Memory B cell (primary cell): ENCODE data around the gene PTPN7.
"Not testable (repeated sequence)": the region's sequence is repeated elsewhere in the genome, so short reads cannot be mapped to it uniquely, and the experiment has no call there.

Experiments
- ATAC-seq: fragments of 150-1000 bp; cut with Tn5 transposase; 2 replicates; pipeline ENCODE4 v1.10.0; 2021; ENCODE audit warnings: low read depth, mild to moderate bottlenecking, moderate library complexity
- DNase-seq, 2 donors: peaks; one replicate each; pipeline ENCODE4 v3.0.0; 2022; ENCODE audit warnings: low spot score in 2 of 2
- H3K27ac Mint-ChIP-seq: one replicate; pipeline ENCODE4 v1.8.0; 2022; ENCODE audit warnings: mild to moderate bottlenecking, moderate library complexity, mixed read lengths
- H3K27me3 Mint-ChIP-seq: one replicate; pipeline ENCODE4 v1.8.0; 2022; ENCODE audit warnings: mixed read lengths
- H3K36me3 Mint-ChIP-seq: one replicate; pipeline ENCODE4 v1.8.0; 2022; ENCODE audit warnings: mild to moderate bottlenecking, mixed read lengths
- H3K4me1 Mint-ChIP-seq: one replicate; pipeline ENCODE4 v1.8.0; 2022; ENCODE audit warnings: mixed read lengths
- H3K4me3 Mint-ChIP-seq: one replicate; pipeline ENCODE4 v1.8.0; 2022; ENCODE audit warnings: mild to moderate bottlenecking, moderate library complexity, mixed read lengths
- H3K9me3 Mint-ChIP-seq: one replicate; pipeline ENCODE4 v1.8.0; 2022; ENCODE audit warnings: mixed read lengths

PTPN7 gene

DNA sequence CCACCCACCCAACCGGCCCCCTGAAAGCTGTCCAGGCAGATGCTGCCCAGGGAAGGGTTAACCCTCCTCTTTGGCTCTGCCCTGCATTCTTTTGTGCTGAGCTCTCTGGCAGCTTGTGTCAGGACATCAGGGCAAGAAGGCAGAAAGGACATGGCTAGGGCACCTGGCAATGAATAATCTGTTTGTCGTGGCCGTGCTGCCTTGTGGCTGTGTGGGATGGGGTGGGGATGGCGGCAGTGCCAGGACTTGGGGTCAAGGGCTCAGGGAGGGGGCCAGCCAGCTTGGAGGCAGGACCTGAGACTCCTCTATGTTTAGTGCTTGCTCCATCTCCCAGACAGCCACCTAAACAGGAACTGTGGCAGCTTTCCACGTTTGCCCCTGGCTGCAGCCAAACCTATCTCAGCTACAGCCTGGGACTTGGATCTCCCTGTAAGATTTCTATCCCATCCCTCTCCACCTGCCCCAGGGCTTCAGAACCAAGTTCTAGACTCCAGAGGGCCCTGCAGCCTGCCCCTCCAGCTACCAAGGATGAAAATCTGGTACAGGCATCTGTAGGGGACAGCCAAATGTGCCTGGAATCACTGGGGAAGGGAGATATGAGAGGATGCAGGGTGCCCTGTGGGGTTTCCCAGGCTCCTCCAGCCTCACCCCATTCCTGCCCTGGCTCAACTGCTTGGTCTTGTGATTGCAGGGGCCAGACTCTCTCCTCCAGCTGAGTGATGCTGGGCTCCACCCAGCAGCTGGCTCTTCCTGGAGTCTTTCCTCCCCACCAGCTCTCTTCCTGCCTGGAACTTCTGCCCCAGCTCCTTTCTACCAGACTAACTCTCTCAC lies 47.3 kb downstream of the PTPN7 start:
- no peak for ATAC-seq
- Mint-ChIP-seq H3K4me3 (no peak overlapping the region), H3K4me1 (peaks cover 9% of the 10 kb centered on the region), H3K27me3 (no peaks in the 10 kb centered on the region), H3K36me3 (no peaks in the 10 kb centered on the region), H3K27ac (no peak overlapping the region), H3K9me3 (no peaks in the 10 kb centered on the region)
- DNase-seq = no peak

DNA sequence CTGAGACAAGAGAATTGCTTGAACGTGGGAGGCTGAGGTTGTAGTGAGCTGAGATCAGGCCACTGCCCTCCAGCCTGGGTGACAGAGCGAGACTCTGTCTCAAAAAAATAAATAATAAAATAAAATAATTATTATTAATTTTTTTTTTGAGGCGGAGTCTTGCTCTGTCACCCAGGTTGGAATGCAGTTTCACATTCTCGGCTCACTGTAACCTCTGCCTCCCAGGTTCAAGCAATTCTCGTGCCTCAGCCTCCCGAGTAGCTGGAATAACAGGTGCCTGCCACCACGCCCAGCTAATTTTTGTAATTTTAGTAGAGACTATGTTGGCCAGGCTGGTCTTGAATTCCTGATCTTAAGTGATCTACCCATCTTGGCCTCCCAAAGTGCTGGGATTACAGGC lies 48.8 kb downstream of the PTPN7 start:
- H3K27ac Mint-ChIP-seq, H3K36me3 Mint-ChIP-seq, DNase-seq, H3K4me3 Mint-ChIP-seq, ATAC-seq, H3K27me3 Mint-ChIP-seq, H3K4me1 Mint-ChIP-seq, H3K9me3 Mint-ChIP-seq: not testable (repeated sequence)

DNA sequence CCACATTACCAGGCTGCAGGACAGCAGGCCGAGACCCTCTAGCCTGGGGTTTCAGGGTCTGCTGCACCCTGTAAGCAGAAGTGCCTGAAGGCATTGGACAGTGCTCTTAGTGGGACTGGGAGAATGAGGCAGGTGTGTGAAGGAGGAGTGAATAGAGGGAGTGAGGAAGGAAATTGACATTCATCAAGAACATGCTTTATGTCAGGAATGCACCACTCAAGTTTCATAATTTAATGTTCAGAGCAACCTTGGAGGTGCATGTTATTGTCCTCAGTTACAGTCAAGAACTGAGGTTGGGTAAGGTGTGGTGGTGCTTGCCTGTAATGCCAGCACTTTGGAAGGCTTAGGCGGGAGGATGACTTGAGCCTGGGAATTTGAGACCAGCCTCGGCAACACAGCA lies 49.4 kb downstream of the PTPN7 start:
- Mint-ChIP-seq H3K27ac (no peak overlapping the region), H3K27me3 (no peaks in the 10 kb centered on the region), H3K4me1 (peaks cover 9% of the 10 kb centered on the region), H3K36me3 (no peaks in the 10 kb centered on the region), H3K9me3 (no peaks in the 10 kb centered on the region), H3K4me3 (no peak overlapping the region)
- DNase-seq (no peak), ATAC-seq (no peak)

DNA sequence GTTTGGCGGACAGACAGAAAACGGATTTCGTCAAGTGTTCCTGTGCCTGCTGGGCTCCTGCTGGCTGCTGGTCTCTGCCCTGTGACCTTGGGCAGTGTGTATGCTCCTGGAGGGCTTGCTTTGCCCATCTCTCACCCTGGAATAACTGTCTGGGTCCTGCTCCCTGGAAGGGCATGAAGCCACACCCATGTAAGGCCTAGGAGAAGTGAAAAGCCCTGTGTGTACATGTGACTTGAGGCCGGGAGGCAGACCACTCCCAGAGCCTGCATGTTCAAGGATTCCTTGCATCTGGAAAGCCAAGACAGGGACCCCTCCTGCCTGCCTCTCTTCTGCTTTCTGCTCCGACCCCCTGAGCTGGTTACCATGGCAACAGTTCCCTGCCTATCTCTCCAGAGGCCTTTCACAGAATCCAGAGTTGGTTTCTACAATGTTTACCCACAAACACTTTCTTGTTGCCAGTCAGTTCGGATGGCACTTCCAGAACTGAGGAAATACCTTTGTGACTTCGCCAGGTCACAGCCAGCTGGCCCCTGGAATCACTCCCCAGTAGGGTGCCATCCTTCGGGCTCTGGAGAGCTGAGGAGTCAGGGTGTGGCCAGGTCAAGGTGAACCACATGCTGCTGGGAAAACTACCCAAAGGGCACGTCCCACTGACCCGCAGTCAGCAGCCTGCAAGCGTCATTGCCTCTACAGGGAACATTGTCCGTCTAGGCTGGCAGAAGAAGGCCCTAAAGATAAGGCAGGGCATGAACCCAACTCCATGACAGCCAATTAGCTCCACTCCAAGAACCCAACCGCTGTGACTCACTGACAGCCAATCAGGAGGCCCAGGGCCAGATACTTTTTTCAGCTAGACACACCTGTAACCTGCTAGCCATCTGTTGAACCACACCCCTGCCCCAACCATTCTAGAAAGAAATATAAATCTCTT lies 52.3 kb downstream of the PTPN7 start:
- Mint-ChIP-seq H3K9me3 (no peaks in the 10 kb centered on the region), H3K36me3 (no peaks in the 10 kb centered on the region), H3K4me3 (no peak overlapping the region), H3K4me1 (peaks cover 2% of the 10 kb centered on the region), H3K27me3 (peaks cover 2% of the 10 kb centered on the region), H3K27ac (no peak overlapping the region)
- ATAC-seq = no peak
- DNase-seq = no peak

DNA sequence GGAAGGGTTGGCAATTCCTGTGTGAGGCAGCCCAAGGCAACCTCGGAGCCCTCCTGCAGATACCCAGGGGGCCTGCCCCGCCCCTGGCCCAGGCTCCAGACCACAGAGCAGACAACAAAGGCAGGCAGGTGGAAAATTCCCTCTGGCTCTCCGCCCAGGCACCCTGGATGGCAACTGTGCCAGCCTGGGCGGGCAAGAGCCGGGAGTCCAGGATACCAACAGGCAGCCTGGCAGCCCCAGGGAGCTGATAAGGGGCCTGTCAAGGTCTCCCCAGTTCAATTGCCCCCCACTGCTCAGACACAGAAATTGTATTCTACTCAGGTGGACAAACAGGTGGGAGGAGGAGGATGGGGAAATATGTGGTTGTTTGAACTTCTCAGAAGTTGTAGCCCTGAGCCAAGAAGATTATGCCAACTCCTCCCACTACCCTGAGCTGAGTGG lies 53.1 kb downstream of the PTPN7 start:
- DNase-seq (no peak), ATAC-seq (no peak)
- Mint-ChIP-seq H3K27me3 (peaks cover 2% of the 10 kb centered on the region), H3K9me3 (no peaks in the 10 kb centered on the region), H3K27ac (no peak overlapping the region), H3K4me3 (no peak overlapping the region), H3K4me1 (no peaks in the 10 kb centered on the region), H3K36me3 (no peaks in the 10 kb centered on the region)

DNA sequence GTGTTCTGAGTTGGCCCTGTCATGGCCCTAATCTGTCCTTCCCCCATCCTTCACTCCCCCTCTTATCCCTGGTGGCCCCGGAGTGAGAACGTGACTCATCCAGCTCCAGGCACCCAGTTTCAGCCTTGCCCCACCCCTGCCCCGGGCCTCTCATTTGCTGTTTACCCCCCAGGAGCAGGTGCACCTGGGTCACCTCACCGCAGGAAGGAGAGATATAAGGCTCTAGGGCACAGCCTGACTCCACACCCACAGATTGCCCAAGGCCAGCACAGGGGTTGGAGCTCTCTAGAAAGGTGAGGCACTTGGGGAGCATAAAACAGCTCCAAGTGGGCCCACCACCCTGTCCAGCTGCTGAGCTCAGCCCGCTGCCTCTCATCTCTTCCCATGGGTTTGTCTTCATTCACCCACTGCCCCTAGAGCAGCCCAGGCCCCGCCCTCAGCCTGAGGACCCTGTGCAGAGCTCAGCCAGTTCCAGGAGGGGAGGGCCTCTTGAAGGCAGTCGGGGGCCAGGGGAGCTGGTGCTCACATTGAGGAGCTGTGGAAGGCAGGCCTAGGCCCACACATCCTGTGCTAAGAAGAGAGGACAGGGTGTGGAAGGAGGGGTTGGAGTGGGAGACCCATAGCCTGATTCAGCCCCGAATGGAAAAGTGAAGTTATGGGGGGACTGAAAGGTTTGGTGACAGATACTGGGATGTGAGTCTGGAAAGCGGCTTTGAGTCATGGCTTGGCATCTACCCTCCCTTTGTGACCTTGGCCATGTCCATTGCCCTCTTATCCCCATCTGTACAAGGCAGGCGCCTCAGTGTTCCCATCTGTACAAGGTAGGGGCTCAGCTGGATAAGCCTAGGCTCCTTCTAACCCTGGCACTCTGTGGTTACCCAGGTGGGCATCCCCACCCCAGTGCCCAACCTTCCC lies 53.8 kb downstream of the PTPN7 start:
- DNase-seq (no peak), ATAC-seq (no peak)
- Mint-ChIP-seq H3K9me3 (no peaks in the 10 kb centered on the region), H3K4me3 (no peak overlapping the region), H3K36me3 (no peaks in the 10 kb centered on the region), H3K27me3 (peaks cover 2% of the 10 kb centered on the region), H3K27ac (no peak overlapping the region), H3K4me1 (no peaks in the 10 kb centered on the region)

DNA sequence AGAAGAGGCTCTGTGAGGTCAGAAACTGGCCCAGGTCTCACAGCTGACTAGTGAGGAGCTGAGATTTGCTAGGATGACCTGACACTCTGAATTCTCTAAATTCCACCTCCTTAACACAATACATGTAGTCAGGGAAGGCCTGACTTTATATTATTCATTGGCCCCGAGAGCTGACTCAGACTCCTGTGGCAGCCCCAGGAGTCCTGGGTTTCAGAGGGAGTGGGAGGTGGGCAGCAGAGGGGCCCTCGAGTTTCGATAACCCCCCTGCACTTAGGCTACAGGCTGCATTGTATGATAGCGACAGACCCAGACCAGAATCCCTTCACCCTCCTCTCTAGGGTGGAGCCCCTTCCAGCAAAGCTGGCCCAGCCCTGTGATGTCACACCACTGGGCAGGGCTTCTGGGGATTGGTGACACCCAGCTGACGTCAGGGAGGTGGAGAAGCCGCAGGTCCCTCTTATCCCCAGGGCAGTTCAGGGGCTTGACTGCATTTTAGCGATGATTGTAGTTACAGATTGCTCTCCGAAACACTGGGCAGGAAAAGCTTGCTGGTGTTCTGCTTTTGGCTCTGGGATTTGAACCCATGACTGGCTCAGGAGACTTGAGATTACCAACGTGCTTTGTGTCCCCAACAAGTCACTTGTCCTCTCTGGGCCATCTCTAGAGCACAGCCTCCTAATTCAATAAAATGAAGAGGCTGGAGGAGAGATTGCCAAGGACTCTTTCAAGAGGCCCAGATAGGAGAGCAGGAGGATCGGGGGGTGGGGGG lies 54.6 kb downstream of the PTPN7 start:
- peaks cover 4% of the 10 kb centered on the region for H3K27me3 Mint-ChIP-seq
- DNase-seq = no peak
- H3K27ac Mint-ChIP-seq = no peak overlapping the region
- no peak overlapping the region for H3K4me3 Mint-ChIP-seq
- no peaks in the 10 kb centered on the region for H3K4me1 Mint-ChIP-seq
- no peaks in the 10 kb centered on the region for H3K36me3 Mint-ChIP-seq
- ATAC-seq = no peak
- H3K9me3 Mint-ChIP-seq = no peaks in the 10 kb centered on the region

DNA sequence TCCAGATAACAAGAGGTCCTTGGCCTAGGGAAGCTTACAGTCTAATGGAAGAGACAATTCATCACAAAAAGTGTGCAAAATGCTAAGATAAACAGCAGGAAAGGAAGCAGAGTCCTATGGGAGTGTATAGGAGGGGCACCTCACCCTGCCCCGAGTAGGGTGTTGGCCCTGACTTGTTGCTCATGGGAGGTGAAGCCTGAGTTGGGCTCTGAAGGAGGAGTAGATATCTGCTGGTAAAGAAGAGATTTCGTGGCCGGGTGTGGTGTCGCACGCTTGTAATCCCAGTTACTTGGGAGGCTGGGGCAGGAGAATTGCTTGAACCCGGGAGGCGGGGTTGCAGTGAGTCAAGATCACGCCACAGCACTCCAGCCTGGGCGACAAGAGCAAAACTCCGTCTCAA lies 56.3 kb downstream of the PTPN7 start:
- no peak overlapping the region for H3K27ac Mint-ChIP-seq
- no peaks in the 10 kb centered on the region for H3K9me3 Mint-ChIP-seq
- no peak for ATAC-seq
- no peaks in the 10 kb centered on the region for H3K4me1 Mint-ChIP-seq
- H3K36me3 Mint-ChIP-seq = no peaks in the 10 kb centered on the region
- H3K27me3 Mint-ChIP-seq = peaks cover 4% of the 10 kb centered on the region
- no peak overlapping the region for H3K4me3 Mint-ChIP-seq
- DNase-seq = no peak

DNA sequence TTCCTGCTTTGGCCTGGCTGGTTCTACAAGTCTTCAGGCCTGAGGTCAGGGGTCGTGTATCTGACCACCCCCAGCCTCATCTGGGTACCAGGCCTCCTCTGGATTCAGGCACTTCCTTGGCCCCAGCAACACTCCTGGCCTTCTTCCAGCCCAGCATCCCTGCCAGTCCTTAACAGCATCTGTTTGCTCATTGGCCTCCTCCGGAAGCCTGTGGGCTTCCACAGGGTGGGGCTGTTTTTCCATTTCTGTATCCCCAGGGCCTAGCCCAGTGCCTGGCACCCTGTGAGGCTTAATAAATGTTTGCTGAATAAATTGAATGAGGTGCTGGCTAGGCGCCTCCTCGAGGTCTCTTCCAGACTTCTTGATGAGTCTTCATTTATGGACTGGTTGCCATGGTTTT lies 59.2 kb downstream of the PTPN7 start:
- H3K4me3 Mint-ChIP-seq = no peak overlapping the region
- H3K27me3 Mint-ChIP-seq = peaks cover 4% of the 10 kb centered on the region
- no peaks in the 10 kb centered on the region for H3K36me3 Mint-ChIP-seq
- no peaks in the 10 kb centered on the region for H3K9me3 Mint-ChIP-seq
- ATAC-seq = no peak
- no peaks in the 10 kb centered on the region for H3K4me1 Mint-ChIP-seq
- H3K27ac Mint-ChIP-seq = no peak overlapping the region
- no peak for DNase-seq
